ENCODE data around the gene HOXA2. TPM values are rescaled to one million over a fixed set of nuclear protein-coding genes. Genes with fewer than 3 reads are reported as not detected.

Gene HOXA2
- total RNA-seq, 2 donors from 2014 or later = 1.8 to 2.4 TPM

DNA sequence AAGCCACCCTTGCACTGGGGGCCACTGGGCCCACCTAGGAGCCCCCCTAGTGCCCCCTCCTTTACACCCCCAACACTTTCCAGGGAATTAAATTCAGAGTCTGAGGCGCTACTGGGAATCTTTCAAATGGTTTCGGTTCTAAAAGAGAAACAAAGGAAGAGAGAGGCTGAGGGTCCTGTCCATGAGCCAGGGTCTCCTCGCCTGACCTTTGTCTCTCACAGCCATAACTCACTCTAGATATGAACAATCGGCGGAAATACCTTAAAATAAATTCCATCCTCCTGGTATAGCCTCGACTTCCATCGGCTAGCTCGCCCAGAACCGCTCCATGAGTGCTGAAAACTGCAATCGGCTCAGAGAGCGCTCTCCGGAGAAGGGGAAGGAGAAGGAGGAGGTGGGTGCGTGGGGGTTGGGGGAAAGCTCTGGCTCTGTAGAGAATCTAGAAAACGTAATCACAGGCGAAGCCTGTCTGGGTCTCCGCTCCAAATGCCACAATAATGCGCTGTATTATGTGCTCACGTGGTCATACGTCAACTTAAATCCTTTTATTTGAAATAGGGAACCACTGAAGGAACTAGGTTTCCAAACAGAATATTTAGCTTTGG lies 15.5 kb upstream of the HOXA2 start:
- Histone ChIP-seq H3K9me3 (no peaks in the 10 kb centered on the region), H3K4me1 (peaks cover 20% of the 10 kb centered on the region), H3K9ac (ENCODE audit: low read depth in 2 of 2, low read length in 2 of 2) (peak overlapping the region; percentile 58 to 97), H3K27me3 (no peaks in the 10 kb centered on the region), H3K36me3 (no peaks in the 10 kb centered on the region), H3K27ac (peak overlapping the region; percentile 75), H3K4me3 (peak overlapping the region; percentile 17)
- TF ChIP-seq, protein P1, sequence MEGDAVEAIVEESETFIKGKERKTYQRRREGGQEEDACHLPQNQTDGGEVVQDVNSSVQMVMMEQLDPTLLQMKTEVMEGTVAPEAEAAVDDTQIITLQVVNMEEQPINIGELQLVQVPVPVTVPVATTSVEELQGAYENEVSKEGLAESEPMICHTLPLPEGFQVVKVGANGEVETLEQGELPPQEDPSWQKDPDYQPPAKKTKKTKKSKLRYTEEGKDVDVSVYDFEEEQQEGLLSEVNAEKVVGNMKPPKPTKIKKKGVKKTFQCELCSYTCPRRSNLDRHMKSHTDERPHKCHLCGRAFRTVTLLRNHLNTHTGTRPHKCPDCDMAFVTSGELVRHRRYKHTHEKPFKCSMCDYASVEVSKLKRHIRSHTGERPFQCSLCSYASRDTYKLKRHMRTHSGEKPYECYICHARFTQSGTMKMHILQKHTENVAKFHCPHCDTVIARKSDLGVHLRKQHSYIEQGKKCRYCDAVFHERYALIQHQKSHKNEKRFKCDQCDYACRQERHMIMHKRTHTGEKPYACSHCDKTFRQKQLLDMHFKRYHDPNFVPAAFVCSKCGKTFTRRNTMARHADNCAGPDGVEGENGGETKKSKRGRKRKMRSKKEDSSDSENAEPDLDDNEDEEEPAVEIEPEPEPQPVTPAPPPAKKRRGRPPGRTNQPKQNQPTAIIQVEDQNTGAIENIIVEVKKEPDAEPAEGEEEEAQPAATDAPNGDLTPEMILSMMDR (IDR thresholded peaks at IDR 0.05) = no peak
- intact Hi-C loops (cut with DNase I) = no loop called here
- peak; percentile 49 for DNase-seq

DNA sequence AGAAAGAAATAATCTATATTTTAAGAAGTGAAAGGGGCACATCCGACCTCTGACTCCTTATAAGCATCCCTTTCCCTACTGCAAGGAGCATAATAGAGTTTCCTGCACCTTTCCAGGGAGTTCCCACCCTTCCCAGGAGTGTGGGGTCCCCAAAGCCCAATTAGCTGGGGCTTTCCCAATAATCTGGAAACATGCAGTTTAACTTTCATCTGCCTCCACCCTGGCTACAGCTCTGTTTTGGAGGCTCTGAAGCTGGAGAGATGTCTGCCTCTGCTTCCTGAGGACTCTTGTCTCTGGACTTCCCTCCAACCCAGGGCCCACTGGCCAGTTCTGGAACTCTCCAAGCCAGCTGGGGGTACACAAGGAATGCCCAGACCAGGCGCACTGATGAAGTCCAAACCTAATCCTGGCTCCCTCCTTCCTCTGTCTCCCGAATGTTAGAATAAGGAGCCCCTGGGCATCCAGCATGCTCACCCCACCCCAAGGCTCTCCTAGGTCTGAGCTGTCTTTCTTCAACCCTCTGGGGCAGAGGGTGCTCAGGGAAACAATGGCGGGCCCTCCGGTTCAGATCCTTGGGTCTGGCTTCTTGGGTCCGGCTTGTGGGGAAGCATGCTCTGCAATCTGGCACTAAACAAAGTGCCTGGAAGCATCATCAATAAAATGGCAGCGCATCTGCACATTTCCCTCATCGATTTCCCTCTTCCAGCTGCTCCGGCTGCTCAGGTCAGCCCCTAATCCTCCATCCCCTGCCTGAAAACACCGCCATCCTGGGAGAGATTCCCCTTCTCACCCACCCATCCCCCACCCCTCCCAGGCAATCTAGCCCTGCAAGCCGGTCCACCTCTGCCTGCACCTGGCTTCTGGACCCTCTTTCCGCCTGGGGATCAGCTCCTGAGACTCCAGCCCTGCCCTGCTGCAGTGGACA lies 14.7 kb upstream of the HOXA2 start:
- peak overlapping the region; percentile 17 for H3K4me3 ChIP-seq
- TF ChIP-seq, protein P1 (IDR thresholded peaks at IDR 0.05) = no peak
- intact Hi-C loops (cut with DNase I) = no loop called here
- peak; percentile 44 for DNase-seq
- H3K36me3 ChIP-seq = no peaks in the 10 kb centered on the region
- peak overlapping the region; percentile 58 to 97 for H3K9ac ChIP-seq (ENCODE audit: low read depth in 2 of 2, low read length in 2 of 2)
- peak overlapping the region; percentile 75 for H3K27ac ChIP-seq
- peaks cover 20% of the 10 kb centered on the region for H3K4me1 ChIP-seq
- H3K27me3 ChIP-seq = no peaks in the 10 kb centered on the region
- H3K9me3 ChIP-seq = no peaks in the 10 kb centered on the region

- intact Hi-C loops (cut with DNase I) = no loop called here
- Histone ChIP-seq H3K27me3 (no peaks in the 10 kb centered on the region), H3K36me3 (no peaks in the 10 kb centered on the region), H3K9me3 (no peaks in the 10 kb centered on the region), H3K27ac (peak overlapping the region; percentile 75), H3K4me3 (peak overlapping the region; percentile 22), H3K9ac (ENCODE audit: low read depth in 2 of 2, low read length in 2 of 2) (peak overlapping the region; percentile 58 to 97), H3K4me1 (peaks cover 18% of the 10 kb centered on the region)
- DNase-seq = peak; percentile 35
- TF ChIP-seq, protein P1 (IDR thresholded peaks at IDR 0.05) = no peak
These were observed 13.8 kb upstream of the HOXA2 start for GRCh38 chr7:27116031-27116961.

DNA sequence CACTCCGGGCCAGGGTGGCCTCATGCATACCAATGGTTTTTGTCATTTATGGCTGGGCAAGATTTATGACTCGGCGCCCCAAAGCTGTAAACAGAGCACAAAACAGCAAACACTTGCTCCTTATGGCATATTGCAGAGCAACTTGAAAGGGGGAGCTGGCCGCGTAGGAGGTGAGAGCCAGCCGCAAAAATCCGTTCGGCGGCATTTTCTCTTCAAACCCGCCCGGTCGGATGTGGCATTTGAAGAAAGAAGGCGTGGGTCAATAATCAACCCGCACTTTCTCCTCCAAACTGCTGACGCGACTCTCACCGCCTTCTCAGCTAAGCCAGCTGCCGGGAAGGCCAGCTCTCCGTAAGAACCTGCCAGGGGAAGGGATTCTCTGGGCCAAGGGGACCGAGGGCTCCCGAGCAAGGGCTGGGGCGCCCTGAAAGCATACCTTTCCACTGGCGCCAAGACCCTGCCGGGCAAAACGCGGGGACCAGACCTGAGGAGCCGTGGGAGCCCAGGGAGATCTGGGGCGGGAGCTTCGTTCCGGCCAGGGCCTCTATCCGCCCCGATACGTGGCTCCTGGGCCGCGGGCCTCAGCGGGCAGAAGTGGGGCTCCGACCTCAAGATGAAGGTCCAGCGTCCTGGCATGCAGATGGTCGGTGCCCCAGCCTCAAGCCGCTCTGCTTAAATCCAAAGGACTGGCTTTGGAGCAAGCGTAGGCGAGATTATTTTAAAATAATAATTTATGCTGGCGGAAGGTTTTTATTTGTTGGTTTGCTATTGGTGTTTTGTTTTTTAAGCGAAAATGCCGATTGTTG lies 12.9 kb upstream of the HOXA2 start:
- peak overlapping the region; percentile 75 for H3K27ac ChIP-seq
- no peaks in the 10 kb centered on the region for H3K27me3 ChIP-seq
- peak; percentile 81 for DNase-seq
- intact Hi-C loops (cut with DNase I) = no loop called here
- peak overlapping the region; percentile 77 to 97 for H3K9ac ChIP-seq (ENCODE audit: low read depth in 2 of 2, low read length in 2 of 2)
- H3K4me1 ChIP-seq = peaks cover 18% of the 10 kb centered on the region
- TF ChIP-seq, protein P1 (IDR thresholded peaks at IDR 0.05) = no peak
- no peaks in the 10 kb centered on the region for H3K9me3 ChIP-seq
- peak overlapping the region; percentile 22 for H3K4me3 ChIP-seq
- no peaks in the 10 kb centered on the region for H3K36me3 ChIP-seq
